NCI-H82 treated with DMSO at 0.1 percent for 48 hours (cell line): ENCODE results near the gene TM4SF4.
A peak's percentile ranks its signal among the peaks of the same experiment; 100 is the strongest.

Experiments used
- DNase-seq: peaks from one replicate; lab custom pipeline; 2025; ENCODE audit not compliant: unreplicated experiment; lab: John Stamatoyannopoulos, UW

The TM4SF4 gene

DNA sequence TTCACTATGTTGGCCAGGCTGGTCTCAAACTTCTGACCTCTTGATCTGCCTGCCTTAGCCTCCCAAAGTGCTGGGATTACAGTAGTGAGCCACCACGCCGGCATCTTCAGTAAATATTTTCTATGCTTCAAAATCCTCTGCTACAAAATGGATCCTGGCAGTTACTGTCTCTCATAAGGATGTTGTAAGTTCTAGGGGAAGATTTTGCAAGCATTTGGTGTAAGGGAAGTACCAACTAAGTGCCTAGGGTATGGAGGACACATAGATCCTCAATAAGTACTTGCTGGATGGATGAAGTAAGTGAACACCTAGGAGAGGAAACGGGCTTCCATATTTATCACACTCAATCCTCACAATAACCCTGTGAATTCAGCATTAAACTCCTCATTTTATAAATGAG lies 6.6 kb downstream of the TM4SF4 start:
- DNase-seq, result no peak

DNA sequence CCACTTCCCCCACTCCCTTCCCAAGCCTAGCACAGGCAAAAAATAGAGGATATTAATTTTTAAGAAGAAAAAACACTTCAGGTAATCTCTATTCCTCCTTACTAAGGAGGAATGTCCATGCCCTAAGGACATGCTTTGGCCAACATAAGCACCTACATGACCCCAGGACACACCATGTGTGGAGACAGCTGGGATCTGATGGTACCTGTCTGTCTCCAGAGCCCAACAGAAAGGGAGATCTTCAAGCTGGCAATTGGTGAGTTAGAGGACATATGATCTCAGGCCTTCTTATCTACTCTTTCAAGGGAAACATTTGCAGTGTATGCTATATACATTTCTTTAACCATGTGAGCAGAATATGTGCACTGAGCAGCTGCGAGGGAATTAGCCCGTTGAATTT lies 7.0 kb downstream of the TM4SF4 start:
- no peak for DNase-seq

DNA sequence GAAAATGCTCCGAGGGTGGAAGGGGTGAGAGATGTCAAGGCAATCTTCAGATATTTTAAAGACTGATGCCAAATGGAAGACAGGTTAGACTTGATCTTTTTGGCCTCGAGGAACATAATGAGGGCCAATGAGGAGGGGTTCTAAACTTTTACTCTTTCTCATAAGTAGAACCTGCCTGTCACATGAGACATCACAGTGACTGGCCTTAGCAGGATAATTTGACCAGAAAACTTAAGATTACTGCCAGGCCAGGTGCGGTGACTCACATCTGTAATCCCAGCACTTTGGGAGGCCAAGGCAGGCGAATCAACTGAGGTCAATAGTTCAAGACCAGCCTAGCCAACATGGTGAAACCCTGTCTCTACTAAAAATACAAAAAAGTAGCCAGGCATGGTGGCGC lies 12.2 kb downstream of the TM4SF4 start:
- DNase-seq, result no peak

GRCh38 chr3:149487598-149488197 lies 13.2 kb downstream of the TM4SF4 start:
- no peak for DNase-seq

DNA sequence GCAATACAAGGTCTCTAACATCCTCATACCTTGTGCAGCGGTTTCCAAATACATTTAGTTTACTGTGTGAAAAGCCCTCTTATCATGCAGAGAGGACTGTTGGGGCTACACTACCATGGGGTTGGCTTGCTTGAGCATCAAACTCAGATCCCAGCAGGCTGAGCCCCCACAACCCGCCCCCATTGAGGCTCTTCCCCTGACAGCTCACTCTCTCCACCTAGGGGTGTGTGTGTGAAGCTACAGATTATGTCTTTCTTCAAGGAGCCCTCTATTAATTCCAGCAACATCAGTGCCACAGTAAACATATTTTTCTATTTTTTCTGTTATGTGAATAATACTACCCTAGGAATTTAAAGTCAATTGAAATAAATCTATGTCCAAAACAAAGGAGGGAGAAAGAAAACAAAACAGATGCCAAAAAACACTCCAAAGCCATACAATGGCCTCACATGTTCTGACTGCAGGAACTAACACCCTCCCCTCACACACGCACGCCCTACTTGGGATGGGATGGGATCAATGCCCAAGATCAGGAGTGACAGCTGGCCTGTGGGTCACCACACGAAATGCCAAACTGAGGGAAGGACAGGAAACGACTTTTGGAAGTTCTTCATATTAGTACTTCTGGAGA lies 14.7 kb downstream of the TM4SF4 start:
- DNase-seq, result peak; percentile 28

DNA sequence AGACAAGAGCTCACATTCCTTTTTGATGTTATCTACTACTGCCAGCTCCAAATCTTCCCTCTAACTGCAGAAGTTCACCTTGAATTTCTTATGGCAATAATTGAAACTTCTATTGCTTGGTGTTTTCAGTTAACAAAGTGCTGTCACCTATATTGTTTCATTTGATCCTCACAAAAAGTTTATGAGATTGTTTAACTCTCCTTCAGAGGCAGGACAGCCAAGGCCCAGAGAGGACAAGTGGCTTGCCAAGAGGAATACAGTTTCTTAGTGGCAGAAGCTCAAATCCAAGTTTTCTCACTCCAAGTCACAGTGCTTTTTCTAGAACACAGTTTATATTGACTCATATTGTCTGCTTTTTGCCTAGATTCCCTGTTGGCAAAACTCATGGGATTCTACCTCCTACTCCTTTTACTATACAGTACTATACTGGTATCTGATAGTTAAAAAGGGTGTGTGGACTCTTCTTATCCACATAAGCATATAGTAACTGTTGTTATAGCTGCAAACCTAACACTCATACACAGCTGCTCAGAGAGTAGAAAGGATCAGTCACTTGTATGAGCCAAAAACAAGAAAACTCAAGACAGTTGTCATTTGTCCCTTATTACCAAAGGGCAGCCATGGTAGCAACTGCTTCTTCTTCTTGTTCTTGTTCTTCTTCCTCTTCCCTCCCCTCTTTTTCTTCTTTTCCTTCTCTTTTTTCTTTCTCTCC lies 15.9 kb downstream of the TM4SF4 start:
- no peak for DNase-seq

GRCh38 chr3:149493315-149494021 lies 19.0 kb downstream of the TM4SF4 start:
- no peak for DNase-seq

GRCh38 chr3:149494022-149494758 lies 19.7 kb downstream of the TM4SF4 start:
- peak; percentile 33 for DNase-seq

DNA sequence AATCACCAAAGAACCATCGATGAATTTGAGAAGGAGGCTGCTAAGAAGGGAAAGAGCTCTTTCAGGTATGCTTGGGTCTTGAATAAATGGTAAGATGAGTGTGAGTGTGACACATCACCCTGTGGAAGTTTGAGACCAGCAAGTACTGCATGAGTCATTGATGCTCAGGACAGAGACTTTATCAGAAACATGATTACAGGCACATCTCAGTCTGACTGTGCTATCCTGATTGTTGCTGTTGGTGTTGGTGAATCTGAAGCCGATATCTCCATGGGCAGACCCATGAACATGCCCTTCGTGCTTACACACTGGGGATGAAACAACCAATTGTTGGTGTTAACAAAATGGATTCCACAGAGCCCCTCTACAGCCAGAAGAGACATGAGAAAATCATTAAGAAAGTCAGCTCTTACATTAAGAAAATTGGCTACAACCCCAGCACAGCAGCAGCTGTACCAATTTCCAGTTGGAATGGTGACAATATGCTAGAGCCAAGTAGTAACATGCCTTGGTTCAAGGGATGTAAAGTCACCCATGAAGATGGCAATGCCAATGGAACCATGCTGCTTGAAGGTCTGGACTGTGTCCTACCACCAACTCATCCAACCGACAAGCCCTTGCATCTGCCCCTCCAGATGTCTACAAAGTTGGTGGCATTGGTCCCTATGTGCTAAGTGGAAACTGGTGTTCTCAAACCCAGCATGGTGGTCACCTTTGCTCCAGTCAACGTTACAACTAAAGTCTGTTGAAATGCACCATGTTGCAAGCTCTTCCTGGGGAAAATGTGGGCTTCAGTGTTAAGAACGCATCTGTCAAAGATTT lies 20.5 kb downstream of the TM4SF4 start:
- no peak for DNase-seq

DNA sequence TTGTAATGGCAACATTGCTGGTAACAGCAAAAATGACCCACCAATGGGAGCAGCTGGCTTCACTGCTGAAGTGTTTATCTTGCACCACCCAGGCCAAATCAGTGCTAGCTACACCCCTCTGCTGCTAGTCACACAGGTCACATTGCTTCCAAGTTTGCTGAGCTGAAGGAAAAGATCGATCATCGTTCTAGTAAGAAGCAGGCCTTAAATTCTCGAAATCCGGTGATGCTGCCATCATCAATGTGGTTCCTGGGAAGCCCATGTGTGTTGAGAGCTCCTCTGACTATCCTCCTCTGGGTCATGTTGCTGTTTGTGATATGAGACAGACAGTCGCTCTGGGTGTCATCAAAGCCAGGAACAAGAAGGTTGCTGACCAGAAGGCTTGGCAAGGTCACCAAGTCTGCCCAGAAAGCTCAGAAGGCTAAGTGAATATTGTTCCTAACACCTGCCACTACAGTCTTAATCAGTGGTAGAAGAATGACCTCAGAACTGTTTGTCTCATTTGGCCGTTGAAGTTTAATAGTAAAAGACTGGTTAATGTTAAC lies 21.2 kb downstream of the TM4SF4 start:
- no peak for DNase-seq

DNA sequence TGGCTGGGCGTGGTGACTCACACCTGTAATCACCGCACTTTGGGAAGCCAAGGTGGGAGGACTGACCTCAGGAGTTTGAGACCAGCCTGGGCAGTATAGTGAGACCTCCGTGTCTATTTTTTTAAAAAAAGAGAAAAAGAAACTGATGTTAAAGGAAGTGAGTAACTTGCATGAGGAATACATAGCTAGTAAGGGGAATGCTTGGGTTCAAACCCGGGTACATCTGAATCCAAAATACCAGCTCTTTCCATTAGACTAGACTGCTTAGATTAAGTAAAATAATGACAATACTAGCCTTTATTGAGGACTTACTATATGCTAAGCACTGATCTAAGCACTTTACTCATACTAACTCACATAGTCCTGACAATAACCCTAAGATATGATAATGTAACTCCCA lies 22.4 kb downstream of the TM4SF4 start:
- no peak for DNase-seq

GRCh38 chr3:149497966-149498670 lies 23.6 kb downstream of the TM4SF4 start:
- no peak for DNase-seq

- no peak for DNase-seq
These were observed 27.0 kb downstream of the TM4SF4 start for GRCh38 chr3:149501524-149501923.

GRCh38 chr3:149502438-149502837 lies 27.9 kb downstream of the TM4SF4 start:
- no peak for DNase-seq

- DNase-seq, result no peak
These were observed 32.0 kb downstream of the TM4SF4 start for GRCh38 chr3:149506540-149506939.

- no peak for DNase-seq
These were observed 32.5 kb downstream of the TM4SF4 start for GRCh38 chr3:149506965-149507364.

DNA sequence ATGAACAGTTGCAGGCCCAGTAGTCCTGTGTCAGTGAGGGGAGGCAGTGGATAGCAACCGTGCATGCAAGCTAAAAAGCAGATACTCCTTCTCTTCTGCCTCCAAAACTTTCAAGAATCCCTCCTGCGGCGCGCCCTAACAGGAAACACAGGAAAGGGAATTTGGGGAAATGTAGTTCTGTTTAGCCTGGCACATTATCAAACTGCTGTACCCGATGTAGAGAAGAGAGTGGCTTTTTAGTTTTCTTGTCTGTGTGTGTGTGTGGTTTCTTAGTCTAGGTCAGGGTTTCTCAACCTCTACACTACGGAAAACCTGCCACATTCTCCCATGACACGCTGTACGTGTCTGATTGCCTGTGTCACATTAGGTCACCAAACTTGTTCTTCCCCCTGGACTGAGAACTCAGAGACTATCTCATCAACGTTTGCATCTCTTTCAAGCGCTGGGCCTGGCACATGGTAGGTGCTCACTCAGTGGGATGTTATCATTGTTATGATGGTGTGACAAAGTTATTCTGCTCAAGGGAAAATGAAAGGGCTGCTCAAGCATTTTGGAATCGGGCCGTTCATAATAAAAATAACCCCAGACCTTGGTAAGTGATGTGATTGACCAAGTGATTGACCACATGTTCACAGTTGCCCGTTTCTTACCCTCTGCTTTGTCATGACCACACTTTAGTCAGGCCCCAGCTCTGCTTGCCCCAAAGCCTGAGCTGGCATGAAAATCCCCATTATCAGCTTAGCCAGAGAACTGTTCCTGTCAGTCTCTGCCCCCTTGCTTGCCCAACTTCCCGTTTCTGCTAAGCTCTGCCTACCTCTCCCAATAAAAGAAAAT lies 33.2 kb downstream of the TM4SF4 start:
- no peak for DNase-seq

DNA sequence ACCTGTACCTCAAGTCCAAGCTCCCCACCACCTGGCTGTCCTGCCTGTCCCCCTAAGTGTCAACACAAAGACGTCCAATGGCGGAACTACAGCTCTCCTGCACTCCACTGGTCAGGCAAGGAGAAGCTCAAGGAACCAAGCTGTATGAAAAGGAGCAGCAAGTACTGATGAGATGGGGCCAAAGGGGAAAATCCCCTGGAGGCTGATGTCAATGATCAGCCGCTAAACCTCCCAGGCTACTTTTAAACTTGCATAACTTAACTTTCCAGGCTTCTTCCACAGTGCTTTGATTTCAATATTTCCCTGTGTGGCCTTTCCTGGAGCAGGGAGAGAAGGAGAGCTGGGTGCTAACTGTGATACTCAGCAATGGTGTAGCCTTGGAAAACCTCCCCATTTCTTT lies 35.0 kb downstream of the TM4SF4 start:
- DNase-seq, result no peak

- no peak for DNase-seq
These were observed 36.0 kb downstream of the TM4SF4 start for GRCh38 chr3:149510480-149510879.
